Neural crest cell (in vitro differentiated cells): ENCODE data around the gene ADGRG1. TPM values are rescaled to one million over a fixed set of nuclear protein-coding genes. Genes with fewer than 3 reads are reported as not detected.
A peak's percentile ranks its signal among the peaks of the same experiment; 100 is the strongest.

Source experiments
- DNase-seq: peaks from one replicate; pipeline ENCODE4 v3.0.0; 2021; ENCODE audit warnings: low read depth, mixed read lengths, low spot score
- H3K27ac Mint-ChIP-seq: one replicate; pipeline ENCODE4 v1.8.0; 2021; ENCODE audit warnings: mild to moderate bottlenecking, mixed read lengths; ENCODE audit not compliant: unreplicated experiment
- H3K27me3 Mint-ChIP-seq: 2 replicates; pipeline ENCODE4 v1.8.0; 2021; ENCODE audit warnings: low read depth, mild to moderate bottlenecking, mixed read lengths
- H3K36me3 Mint-ChIP-seq: 2 replicates; pipeline ENCODE4 v1.8.0; 2021; ENCODE audit warnings: low read depth, mild to moderate bottlenecking, mixed read lengths
- H3K4me1 Mint-ChIP-seq: 2 replicates; pipeline ENCODE4 v1.8.0; 2021; ENCODE audit warnings: mixed read lengths
- H3K4me3 Mint-ChIP-seq: one replicate; pipeline ENCODE4 v1.8.0; 2021; ENCODE audit warnings: mild to moderate bottlenecking, mixed read lengths
- H3K9me3 Mint-ChIP-seq: 2 replicates; pipeline ENCODE4 v1.8.0; 2021; ENCODE audit warnings: mixed read lengths
- total RNA-seq: library from RNA; stranded (reverse); gene quantifications from 2 replicates; pipeline ENCODE4 v1.2.1, GENCODE V29; 2021
- TF ChIP-seq, protein P1 (sequence below): fragments of 200-600 bp; sonication (generic); conservative IDR thresholded peaks from 2 replicates; pipeline ENCODE4 v1.5.0; 2021; ENCODE audit warnings: antibody characterized with exemption, mild to moderate bottlenecking

The ADGRG1 gene
- total RNA-seq, 1 donor from 2014 or later = 58.5 TPM

DNA sequence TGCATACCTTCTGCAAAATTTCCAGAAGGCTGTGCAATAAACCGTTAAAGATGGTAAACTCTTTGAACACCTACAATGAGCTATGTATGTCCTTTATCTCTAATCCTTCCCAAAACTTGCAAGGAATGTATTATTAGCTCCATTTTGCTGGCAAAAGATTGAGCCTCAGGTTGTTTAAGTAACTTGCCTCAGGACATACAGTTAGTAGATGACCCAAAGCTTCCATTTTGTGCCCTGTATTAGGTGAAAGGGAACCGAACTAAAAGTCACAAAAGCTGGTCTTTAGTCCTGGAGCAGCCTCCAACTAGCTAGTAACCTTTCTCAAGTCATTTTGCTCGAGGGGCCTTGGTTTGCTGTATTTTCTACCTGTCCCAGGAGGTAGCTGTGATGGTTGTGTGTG, 44.0 kb downstream of the ADGRG1 start:
- Mint-ChIP-seq H3K27me3 (no peaks in the 10 kb centered on the region), H3K9me3 (no peaks in the 10 kb centered on the region), H3K27ac (no peak overlapping the region), H3K4me3 (no peak overlapping the region), H3K4me1 (peaks cover 38% of the 10 kb centered on the region), H3K36me3 (no peaks in the 10 kb centered on the region)
- no peak for DNase-seq
- TF ChIP-seq, protein P1, sequence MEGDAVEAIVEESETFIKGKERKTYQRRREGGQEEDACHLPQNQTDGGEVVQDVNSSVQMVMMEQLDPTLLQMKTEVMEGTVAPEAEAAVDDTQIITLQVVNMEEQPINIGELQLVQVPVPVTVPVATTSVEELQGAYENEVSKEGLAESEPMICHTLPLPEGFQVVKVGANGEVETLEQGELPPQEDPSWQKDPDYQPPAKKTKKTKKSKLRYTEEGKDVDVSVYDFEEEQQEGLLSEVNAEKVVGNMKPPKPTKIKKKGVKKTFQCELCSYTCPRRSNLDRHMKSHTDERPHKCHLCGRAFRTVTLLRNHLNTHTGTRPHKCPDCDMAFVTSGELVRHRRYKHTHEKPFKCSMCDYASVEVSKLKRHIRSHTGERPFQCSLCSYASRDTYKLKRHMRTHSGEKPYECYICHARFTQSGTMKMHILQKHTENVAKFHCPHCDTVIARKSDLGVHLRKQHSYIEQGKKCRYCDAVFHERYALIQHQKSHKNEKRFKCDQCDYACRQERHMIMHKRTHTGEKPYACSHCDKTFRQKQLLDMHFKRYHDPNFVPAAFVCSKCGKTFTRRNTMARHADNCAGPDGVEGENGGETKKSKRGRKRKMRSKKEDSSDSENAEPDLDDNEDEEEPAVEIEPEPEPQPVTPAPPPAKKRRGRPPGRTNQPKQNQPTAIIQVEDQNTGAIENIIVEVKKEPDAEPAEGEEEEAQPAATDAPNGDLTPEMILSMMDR = no peak

- TF ChIP-seq, protein P1 = no peak
- peaks cover 42% of the 10 kb centered on the region for H3K4me1 Mint-ChIP-seq
- no peak for DNase-seq
- H3K36me3 Mint-ChIP-seq = no peaks in the 10 kb centered on the region
- no peaks in the 10 kb centered on the region for H3K27me3 Mint-ChIP-seq
- H3K4me3 Mint-ChIP-seq = no peak overlapping the region
- H3K9me3 Mint-ChIP-seq = no peaks in the 10 kb centered on the region
- peak overlapping the region; percentile 43 for H3K27ac Mint-ChIP-seq
Measured at GRCh38 chr16:57672824-57673223, 44.4 kb downstream of the ADGRG1 start.

DNA sequence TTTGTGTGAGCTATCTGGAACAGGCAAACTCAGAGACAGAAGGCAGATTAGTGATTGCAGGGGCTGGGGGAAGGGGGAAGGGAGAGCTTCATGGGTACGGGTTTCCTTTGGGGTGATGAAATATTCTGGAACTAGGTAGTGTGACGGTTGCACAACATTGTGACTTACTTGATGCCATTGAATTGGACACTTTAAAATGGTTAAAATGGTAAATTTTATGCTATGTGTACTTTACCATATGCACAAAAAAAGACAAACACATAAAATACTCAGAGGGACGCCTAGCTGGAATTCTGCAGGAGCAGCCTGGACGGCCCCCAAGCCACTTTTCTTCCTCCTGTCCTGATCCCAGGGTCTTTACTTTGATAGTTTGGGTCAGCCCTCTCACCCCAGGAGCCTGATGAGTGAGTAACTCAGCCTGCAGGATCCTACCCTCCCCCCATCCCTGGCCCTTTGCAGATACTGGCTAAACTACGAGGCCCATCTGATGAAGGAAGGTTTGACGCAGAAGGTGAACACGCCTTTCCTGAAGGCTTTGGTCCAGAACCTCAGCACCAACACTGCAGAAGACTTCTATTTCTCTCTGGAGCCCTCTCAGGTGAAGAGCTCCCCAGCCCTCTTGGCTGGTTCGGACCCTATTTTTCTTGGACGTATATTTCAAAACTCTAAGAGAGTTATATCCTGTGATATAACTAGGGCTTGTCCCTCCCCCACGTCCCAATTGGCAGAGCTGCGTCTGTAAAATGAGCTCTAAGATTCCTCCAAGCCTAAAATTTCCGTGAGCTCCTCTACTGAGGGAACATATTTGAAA, 47.5 kb downstream of the ADGRG1 start:
- Mint-ChIP-seq H3K27ac (no peak overlapping the region), H3K4me3 (no peak overlapping the region)

DNA sequence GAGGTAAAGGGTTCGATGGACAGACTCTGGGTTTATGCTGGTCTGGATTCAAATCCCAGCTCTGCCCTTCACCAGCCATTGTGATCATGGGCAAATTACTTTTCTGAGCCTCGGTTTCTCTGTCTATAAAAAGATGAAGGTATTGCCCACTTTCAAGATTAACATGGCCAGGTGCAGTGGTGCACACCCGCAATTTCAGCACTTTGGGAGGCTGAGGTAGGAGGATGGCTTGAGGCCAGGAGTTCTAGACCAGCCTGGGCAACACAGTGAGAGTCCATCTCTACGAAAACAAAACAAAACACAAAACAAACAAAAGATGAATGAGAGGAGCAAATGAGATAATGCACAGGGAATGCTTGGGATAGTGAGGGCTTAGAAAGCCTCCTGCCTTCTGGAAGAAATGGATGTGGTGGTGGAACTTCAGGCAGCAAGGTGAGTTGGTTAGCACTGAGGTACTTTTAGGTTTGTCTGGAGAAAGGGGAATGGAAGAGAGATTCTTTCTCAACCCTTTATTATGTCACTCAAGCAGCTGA, 48.2 kb downstream of the ADGRG1 start:
- DNase-seq = no peak
- H3K9me3 Mint-ChIP-seq = no peaks in the 10 kb centered on the region
- TF ChIP-seq, protein P1 = no peak
- H3K36me3 Mint-ChIP-seq = no peaks in the 10 kb centered on the region
- no peaks in the 10 kb centered on the region for H3K27me3 Mint-ChIP-seq
- no peak overlapping the region for H3K4me3 Mint-ChIP-seq
- H3K4me1 Mint-ChIP-seq = peaks cover 22% of the 10 kb centered on the region
- peak overlapping the region; percentile 87 for H3K27ac Mint-ChIP-seq

More for the DNA sequence above, 47.5 kb downstream of the ADGRG1 start:
- no peaks in the 10 kb centered on the region for H3K9me3 Mint-ChIP-seq
- H3K27me3 Mint-ChIP-seq = no peaks in the 10 kb centered on the region
- H3K36me3 Mint-ChIP-seq = no peaks in the 10 kb centered on the region
- no peak for DNase-seq
- peaks cover 28% of the 10 kb centered on the region for H3K4me1 Mint-ChIP-seq
- TF ChIP-seq, protein P1 = no peak

- TF ChIP-seq, protein P1 = no peak
- no peak for DNase-seq
- Mint-ChIP-seq H3K27ac (peak overlapping the region; percentile 73), H3K4me1 (peaks cover 19% of the 10 kb centered on the region), H3K36me3 (no peaks in the 10 kb centered on the region), H3K27me3 (no peaks in the 10 kb centered on the region), H3K9me3 (no peaks in the 10 kb centered on the region), H3K4me3 (no peak overlapping the region)
Measured at GRCh38 chr16:57677622-57678369, 49.4 kb downstream of the ADGRG1 start.
